Dedifferentiated amniotic fluid mesenchymal stem cell (primary cell): ENCODE measurements around the gene PSMC3.

Source experiments
- DNase-seq: peaks from one replicate; pipeline ENCODE4 v3.0.0-alpha.2; 2016; ENCODE audit errors: extremely low spot score

PSMC3 gene

GRCh38 chr11:47413908-47414684, 12.1 kb downstream of the PSMC3 start:
- no peak for DNase-seq

- no peak for DNase-seq
Observed at GRCh38 chr11:47413351-47413750, 12.9 kb downstream of the PSMC3 start.

GRCh38 chr11:47411884-47412746, 14.1 kb downstream of the PSMC3 start:
- DNase-seq: no peak

GRCh38 chr11:47410370-47411264, 15.6 kb downstream of the PSMC3 start:
- no peak for DNase-seq

GRCh38 chr11:47409440-47410369, 16.5 kb downstream of the PSMC3 start:
- DNase-seq: no peak

GRCh38 chr11:47408598-47409439, 17.4 kb downstream of the PSMC3 start:
- DNase-seq: peak; percentile 73

- peak; percentile 92 for DNase-seq
Observed at GRCh38 chr11:47407746-47408590, 18.3 kb downstream of the PSMC3 start, which contains the start of gene SLC39A13. Gene SLC39A13 (plus strand): TSS chr11:47408590. CDS start chr11:47410095, 1,505 bp downstream.

GRCh38 chr11:47406896-47407745, 19.1 kb downstream of the PSMC3 start:
- DNase-seq: no peak

GRCh38 chr11:47403571-47403970, 22.7 kb downstream of the PSMC3 start:
- no peak for DNase-seq

GRCh38 chr11:47403135-47403534, 23.1 kb downstream of the PSMC3 start:
- no peak for DNase-seq

- no peak for DNase-seq
Observed at GRCh38 chr11:47400768-47401279, 25.4 kb downstream of the PSMC3 start.

GRCh38 chr11:47399860-47400767, 26.1 kb downstream of the PSMC3 start:
- no peak for DNase-seq

GRCh38 chr11:47398551-47398950, 27.7 kb downstream of the PSMC3 start:
- DNase-seq: no peak

GRCh38 chr11:47398011-47398410, 28.2 kb downstream of the PSMC3 start:
- no peak for DNase-seq

GRCh38 chr11:47396049-47396320, 30.3 kb downstream of the PSMC3 start:
- no peak for DNase-seq

GRCh38 chr11:47395223-47396048, 30.8 kb downstream of the PSMC3 start:
- DNase-seq: no peak
